PFSK-1 (cell line): ENCODE results near the gene GPR173.

ENCODE experiments used
- FOXP2 ChIP-seq: optimal IDR thresholded peaks from 2 replicates; pipeline ENCODE3; 2011; ENCODE audit warnings: borderline replicate concordance, control low read depth, inconsistent platforms; ENCODE audit not compliant: insufficient read depth; ENCODE audit errors: extremely low read length, extremely low read depth
- POLR2AphosphoS5 ChIP-seq: IDR thresholded peaks from 2 replicates; pipeline ENCODE4 v1.6.1; 2012; ENCODE audit warnings: low read depth, mild to moderate bottlenecking, control low read depth, low read length, moderate library complexity
- REST ChIP-seq, 2 experiments: IDR thresholded peaks; 2 replicates each; pipeline versions ENCODE4 v1.6.1 to v1.8.0; 2011 to 2012; ENCODE audit warnings: low read depth in 2 of 2, low read length in 2 of 2, control low read depth in 1 of 2, inconsistent platforms in 1 of 2, mild to moderate bottlenecking in 1 of 2, moderate library complexity in 1 of 2; ENCODE audit not compliant: insufficient read depth in 1 of 2
- SIN3A ChIP-seq: IDR thresholded peaks from 2 replicates; pipeline ENCODE4 v1.6.1; 2012; ENCODE audit warnings: mild to moderate bottlenecking, low read length, moderate library complexity, borderline replicate concordance; ENCODE audit not compliant: insufficient read depth
- TAF1 ChIP-seq: IDR thresholded peaks from 2 replicates; pipeline ENCODE4 v1.6.1; 2012; ENCODE audit warnings: low read length, control low read depth, borderline replicate concordance; ENCODE audit not compliant: insufficient read depth

GPR173 gene

GRCh38 chrX:53004811-53005210 is 43.8 kb upstream of the GPR173 start:
- TF ChIP-seq POLR2AphosphoS5 (no peak), REST (IDR thresholded peaks at IDR 0.05; ENCODE audit: insufficient read depth in 1 of 2, low read depth in 2 of 2, low read length in 2 of 2) (no peak), SIN3A (no peak), FOXP2 (no peak), TAF1 (no peak)

GRCh38 chrX:53005327-53005726 is 43.3 kb upstream of the GPR173 start:
- no peak for TF ChIP-seq SIN3A
- TF ChIP-seq TAF1: no peak
- no peak for TF ChIP-seq POLR2AphosphoS5
- no peak for TF ChIP-seq FOXP2
- TF ChIP-seq REST (IDR thresholded peaks at IDR 0.05; ENCODE audit: insufficient read depth in 1 of 2, low read depth in 2 of 2, low read length in 2 of 2): no peak

GRCh38 chrX:53009032-53009431 is 39.6 kb upstream of the GPR173 start:
- TF ChIP-seq POLR2AphosphoS5 (no peak), SIN3A (no peak), FOXP2 (no peak), TAF1 (no peak), REST (IDR thresholded peaks at IDR 0.05; ENCODE audit: insufficient read depth in 1 of 2, low read depth in 2 of 2, low read length in 2 of 2) (no peak)

GRCh38 chrX:53013291-53013690 is 35.3 kb upstream of the GPR173 start:
- TF ChIP-seq REST (IDR thresholded peaks at IDR 0.05; ENCODE audit: insufficient read depth in 1 of 2, low read depth in 2 of 2, low read length in 2 of 2) (no peak), SIN3A (no peak), FOXP2 (no peak), POLR2AphosphoS5 (no peak), TAF1 (no peak)

- TF ChIP-seq SIN3A (no peak), FOXP2 (no peak), TAF1 (no peak), REST (IDR thresholded peaks at IDR 0.05; ENCODE audit: insufficient read depth in 1 of 2, low read depth in 2 of 2, low read length in 2 of 2) (no peak), POLR2AphosphoS5 (no peak)
Observed at GRCh38 chrX:53018627-53019026, 30.0 kb upstream of the GPR173 start.
